Smooth muscle cell (in vitro differentiated cells): ENCODE results near the gene HBA1. TPM values are rescaled to one million over a fixed set of nuclear protein-coding genes. Genes with fewer than 3 reads are reported as not detected.

Source experiments
- DNase-seq: peaks from one replicate; lab custom pipeline; 2025; ENCODE audit not compliant: unreplicated experiment; lab: John Stamatoyannopoulos, UW
- H2AFZ ChIP-seq: fragments of 200-600 bp; sonication (generic); 2 replicates; pipeline ENCODE4 v1.6.0; 2016; ENCODE audit warnings: antibody characterized with exemption, low read depth, mild to moderate bottlenecking
- H3F3A ChIP-seq: fragments of 200-600 bp; sonication (generic); 2 replicates; pipeline ENCODE4 v1.6.0; 2017; ENCODE audit warnings: antibody characterized with exemption, low read depth
- H3K27ac ChIP-seq: fragments of 200-600 bp; sonication (generic); 2 replicates; pipeline ENCODE4 v1.5.1; 2016; ENCODE audit warnings: low read depth, mild to moderate bottlenecking
- H3K27me3 ChIP-seq: fragments of 200-600 bp; sonication (generic); 2 replicates; pipeline ENCODE4 v1.6.1; 2016; ENCODE audit warnings: low read depth, mild to moderate bottlenecking
- H3K36me3 ChIP-seq: fragments of 200-600 bp; sonication (generic); 2 replicates; pipeline ENCODE4 v1.5.1; 2016; ENCODE audit warnings: low read depth
- H3K4me1 ChIP-seq: fragments of 200-600 bp; sonication (generic); 2 replicates; pipeline ENCODE4 v1.5.1; 2016; ENCODE audit warnings: low read depth
- H3K4me2 ChIP-seq: fragments of 200-600 bp; sonication (generic); 2 replicates; pipeline ENCODE4 v1.6.0; 2016; ENCODE audit warnings: mild to moderate bottlenecking
- H3K4me3 ChIP-seq: fragments of 200-600 bp; sonication (generic); 2 replicates; pipeline ENCODE4 v1.5.1; 2016; ENCODE audit warnings: mild to moderate bottlenecking
- H3K79me2 ChIP-seq: fragments of 200-600 bp; sonication (generic); 2 replicates; pipeline ENCODE4 v1.6.0; 2016; ENCODE audit warnings: low read depth, mild to moderate bottlenecking
- H3K9ac ChIP-seq: fragments of 200-600 bp; sonication (generic); 2 replicates; pipeline ENCODE4 v1.6.0; 2016; ENCODE audit warnings: low read depth
- H3K9me3 ChIP-seq: fragments of 200-600 bp; sonication (generic); replicated peaks from 2 replicates; pipeline ENCODE4 v1.5.1; 2016; ENCODE audit warnings: low read depth
- H4K20me1 ChIP-seq: fragments of 200-600 bp; sonication (generic); 2 replicates; pipeline ENCODE4 v1.6.0; 2016; ENCODE audit warnings: low read depth
- WGBS: methylation state at CpG from one replicate; pipeline ENCODE4 v1.1.7; 2016; ENCODE audit warnings: low lambda C conversion rate; 5-methylcytosine and 5-hydroxymethylcytosine counted together
- polyA plus RNA-seq: library from polyadenylated mRNA; unstranded; fragments of >200 nt; fragmentation: Nextera tagmentation; extraction: Ambion mirVana; gene quantifications from 2 replicates; pipeline ENCODE4 v1.2.1, GENCODE V29; 2016
- total RNA-seq: library from RNA; depleted of rRNA; stranded (reverse); fragments of >200 nt; gene quantifications from 2 replicates; pipeline ENCODE4 v1.2.3, GENCODE V29; 2014
- TF ChIP-seq, protein P1 (sequence below): fragments of 200-600 bp; sonication (generic); IDR thresholded peaks from 2 replicates; pipeline ENCODE4 v1.5.1; 2017; ENCODE audit warnings: borderline replicate concordance, mild to moderate bottlenecking, antibody characterized with exemption; ENCODE audit not compliant: insufficient read depth, poor library complexity, severe bottlenecking

The HBA1 gene
- total and polyA plus RNA-seq, 2 experiments from 2014 or later, result not detected

DNA sequence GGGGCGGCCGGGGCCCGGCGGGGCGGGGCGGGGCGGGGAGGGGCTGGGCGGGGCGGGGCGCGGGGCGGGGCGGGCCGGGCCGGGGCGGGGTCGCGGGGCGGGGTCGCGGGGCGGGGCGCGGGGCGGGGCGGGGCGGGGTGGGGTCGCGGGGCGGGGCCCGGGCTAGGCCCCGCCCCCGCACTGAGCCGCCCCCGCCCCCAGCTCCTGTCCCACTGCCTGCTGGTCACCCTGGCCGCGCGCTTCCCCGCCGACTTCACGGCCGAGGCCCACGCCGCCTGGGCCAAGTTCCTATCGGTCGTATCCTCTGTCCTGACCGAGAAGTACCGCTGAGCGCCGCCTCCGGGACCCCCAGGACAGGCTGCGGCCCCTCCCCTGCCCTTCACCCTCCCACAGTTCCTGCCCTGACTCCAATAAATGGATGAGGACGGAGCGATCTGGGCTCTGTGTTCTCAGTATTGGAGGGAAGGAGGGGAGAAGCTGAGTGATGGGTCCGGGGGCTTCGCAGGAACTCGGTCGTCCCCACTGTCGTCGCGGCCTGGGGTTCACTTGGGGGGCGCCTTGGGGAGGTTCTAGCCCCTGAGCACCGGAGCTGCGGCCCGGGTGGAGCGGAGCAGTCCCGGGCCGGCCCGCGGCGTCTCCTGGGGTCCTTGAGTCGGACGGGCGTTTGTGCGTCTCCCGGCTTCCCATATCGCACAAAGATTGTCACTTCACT is 11.5 kb upstream of the HBA1 start:
- H2AFZ ChIP-seq, result no peak overlapping the region
- H3K36me3 ChIP-seq, result no peaks in the 10 kb centered on the region
- H3K79me2 ChIP-seq, result no peaks in the 10 kb centered on the region
- DNase-seq, result no peak
- no peaks in the 10 kb centered on the region for H3K9me3 ChIP-seq
- H4K20me1 ChIP-seq, result no peaks in the 10 kb centered on the region
- TF ChIP-seq, protein P1, sequence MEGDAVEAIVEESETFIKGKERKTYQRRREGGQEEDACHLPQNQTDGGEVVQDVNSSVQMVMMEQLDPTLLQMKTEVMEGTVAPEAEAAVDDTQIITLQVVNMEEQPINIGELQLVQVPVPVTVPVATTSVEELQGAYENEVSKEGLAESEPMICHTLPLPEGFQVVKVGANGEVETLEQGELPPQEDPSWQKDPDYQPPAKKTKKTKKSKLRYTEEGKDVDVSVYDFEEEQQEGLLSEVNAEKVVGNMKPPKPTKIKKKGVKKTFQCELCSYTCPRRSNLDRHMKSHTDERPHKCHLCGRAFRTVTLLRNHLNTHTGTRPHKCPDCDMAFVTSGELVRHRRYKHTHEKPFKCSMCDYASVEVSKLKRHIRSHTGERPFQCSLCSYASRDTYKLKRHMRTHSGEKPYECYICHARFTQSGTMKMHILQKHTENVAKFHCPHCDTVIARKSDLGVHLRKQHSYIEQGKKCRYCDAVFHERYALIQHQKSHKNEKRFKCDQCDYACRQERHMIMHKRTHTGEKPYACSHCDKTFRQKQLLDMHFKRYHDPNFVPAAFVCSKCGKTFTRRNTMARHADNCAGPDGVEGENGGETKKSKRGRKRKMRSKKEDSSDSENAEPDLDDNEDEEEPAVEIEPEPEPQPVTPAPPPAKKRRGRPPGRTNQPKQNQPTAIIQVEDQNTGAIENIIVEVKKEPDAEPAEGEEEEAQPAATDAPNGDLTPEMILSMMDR, result no peak
- peak overlapping the region; percentile 78 for H3K4me2 ChIP-seq
- no peak overlapping the region for H3K9ac ChIP-seq
- 6% methylated on average over 41 of the region's 77 CpGs for WGBS
- H3K4me3 ChIP-seq, result peak overlapping the region; percentile 8
- peaks cover 5% of the 10 kb centered on the region for H3K4me1 ChIP-seq
- no peaks in the 10 kb centered on the region for H3F3A ChIP-seq
- H3K27me3 ChIP-seq, result peaks cover 64% of the 10 kb centered on the region
- no peak overlapping the region for H3K27ac ChIP-seq

DNA sequence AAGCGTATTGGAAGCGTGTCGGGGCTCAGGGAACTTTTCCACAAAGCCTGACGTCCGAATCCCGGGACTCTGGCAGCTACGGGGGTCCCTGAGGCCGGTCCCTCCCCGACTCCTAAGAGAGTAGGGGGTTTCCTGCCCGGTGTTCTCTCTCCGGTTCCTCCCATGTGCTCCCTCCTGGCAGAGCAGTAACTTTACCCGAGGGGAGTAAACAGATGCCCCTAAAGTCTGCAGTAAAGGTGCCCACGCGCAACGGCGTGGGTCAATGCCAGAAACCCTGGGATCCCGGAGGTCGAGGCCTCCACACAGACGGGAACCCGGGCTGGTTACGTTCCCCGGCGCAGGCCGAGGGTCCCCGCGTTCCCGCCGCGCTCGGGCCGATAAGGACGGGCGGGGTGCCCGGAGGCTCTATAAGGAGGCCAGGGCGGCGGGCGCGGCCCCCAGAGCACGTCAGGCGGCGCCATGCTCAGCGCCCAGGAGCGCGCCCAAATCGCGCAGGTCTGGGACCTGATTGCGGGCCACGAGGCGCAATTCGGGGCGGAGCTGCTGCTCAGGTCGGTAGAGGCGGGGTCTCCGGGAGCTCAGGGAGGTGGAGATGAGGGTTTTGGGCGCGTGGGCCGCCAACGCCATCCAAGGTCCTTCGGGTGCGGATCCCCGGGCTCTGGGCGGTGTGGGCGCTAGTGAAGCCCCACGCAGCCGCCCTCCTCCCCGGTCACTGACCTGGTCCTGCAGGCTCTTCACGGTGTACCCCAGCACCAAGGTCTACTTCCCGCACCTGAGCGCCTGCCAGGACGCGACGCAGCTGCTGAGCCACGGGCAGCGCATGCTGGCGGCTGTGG is 10.7 kb upstream of the HBA1 start, which contains the start of gene HBM:
HBM (plus strand) TSS at position 440 of the 836 bp plus-strand sequence; CDS start at position 460, 20 bp downstream.
- H3K4me2 ChIP-seq, result peak within 1 kb of the TSS; percentile 78
- no peak for DNase-seq
- peaks cover 5% of the 10 kb centered on the region for H3K4me1 ChIP-seq
- H3K27ac ChIP-seq, result no peak within 1 kb of the TSS
- no peaks in the 10 kb centered on the region for H3F3A ChIP-seq
- TF ChIP-seq, protein P1, result no peak
- peak within 1 kb of the TSS; percentile 8 for H3K4me3 ChIP-seq
- H3K27me3 ChIP-seq, result peaks cover 71% of the 10 kb centered on the region
- H2AFZ ChIP-seq, result no peak within 1 kb of the TSS
- no peaks in the 10 kb centered on the region for H3K79me2 ChIP-seq
- no peaks in the 10 kb centered on the region for H3K36me3 ChIP-seq
- H3K9ac ChIP-seq, result no peak within 1 kb of the TSS
- H4K20me1 ChIP-seq, result no peaks in the 10 kb centered on the region
- H3K9me3 ChIP-seq, result no peaks in the 10 kb centered on the region
- 7% methylated on average over 62 of the region's 75 CpGs for WGBS

DNA sequence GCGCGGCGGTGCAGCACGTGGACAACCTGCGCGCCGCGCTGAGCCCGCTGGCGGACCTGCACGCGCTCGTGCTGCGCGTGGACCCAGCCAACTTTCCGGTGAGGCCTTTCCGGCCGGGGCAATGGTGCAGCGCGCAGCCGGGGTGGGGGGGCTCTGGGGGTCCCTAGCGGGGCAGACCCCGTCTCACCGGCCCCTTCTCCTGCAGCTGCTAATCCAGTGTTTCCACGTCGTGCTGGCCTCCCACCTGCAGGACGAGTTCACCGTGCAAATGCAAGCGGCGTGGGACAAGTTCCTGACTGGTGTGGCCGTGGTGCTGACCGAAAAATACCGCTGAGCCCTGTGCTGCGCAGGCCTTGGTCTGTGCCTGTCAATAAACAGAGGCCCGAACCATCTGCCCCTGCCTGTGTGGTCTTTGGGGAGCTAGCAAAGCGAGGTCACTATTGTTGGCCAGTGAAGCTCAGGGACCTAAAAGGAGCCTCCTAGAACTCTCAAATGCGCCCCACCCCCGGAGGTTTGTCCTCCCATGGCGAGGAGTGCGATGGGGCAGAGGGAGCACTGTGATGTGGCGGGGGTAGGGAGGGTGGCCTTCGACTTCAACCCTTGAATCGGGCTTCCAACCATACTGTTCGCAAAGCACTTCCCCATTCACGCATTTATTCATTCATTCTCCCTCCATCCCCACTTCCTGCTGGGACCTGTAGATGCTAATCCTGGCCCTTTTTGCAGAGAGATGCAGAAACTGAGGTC is 9.9 kb upstream of the HBA1 start:
- no peak for DNase-seq
- no peak overlapping the region for H3K27ac ChIP-seq
- no peaks in the 10 kb centered on the region for H3K9me3 ChIP-seq
- H3K4me1 ChIP-seq, result peaks cover 5% of the 10 kb centered on the region
- no peak overlapping the region for H3K9ac ChIP-seq
- H3K36me3 ChIP-seq, result no peaks in the 10 kb centered on the region
- no peak overlapping the region for H3K4me3 ChIP-seq
- H3K4me2 ChIP-seq, result no peak overlapping the region
- H3K79me2 ChIP-seq, result no peaks in the 10 kb centered on the region
- no peaks in the 10 kb centered on the region for H4K20me1 ChIP-seq
- 20% methylated on average over 45 of the region's 45 CpGs for WGBS
- peaks cover 73% of the 10 kb centered on the region for H3K27me3 ChIP-seq
- H3F3A ChIP-seq, result no peaks in the 10 kb centered on the region
- TF ChIP-seq, protein P1, result no peak
- no peak overlapping the region for H2AFZ ChIP-seq
